NCI-H1694 treated with DMSO at 0.1 percent for 48 hours (cell line): ENCODE results near the gene LRP1B.

Experiments used
- DNase-seq: peaks from one replicate; lab custom pipeline; 2025; lab: John Stamatoyannopoulos, UW

The LRP1B gene

DNA sequence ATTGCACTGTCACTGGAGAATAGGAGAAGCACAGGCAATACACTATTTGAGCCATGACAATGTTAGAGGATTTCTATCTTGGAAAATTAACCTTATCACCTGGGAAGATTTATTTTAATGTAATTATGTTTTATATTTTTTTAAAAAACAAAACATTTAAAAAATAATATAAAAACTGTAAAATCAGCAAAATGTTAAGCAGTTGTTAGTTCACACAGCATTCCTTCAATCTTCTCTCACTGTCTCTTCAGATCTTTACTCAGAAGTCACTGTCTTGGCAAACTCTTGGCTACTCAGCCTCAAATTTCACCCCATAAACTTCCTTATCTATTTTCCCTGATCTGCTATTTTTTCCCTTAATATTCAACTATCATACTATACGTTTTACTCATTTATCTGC, 1322.6 kb downstream of the LRP1B start:
- DNase-seq, result no peak

DNA sequence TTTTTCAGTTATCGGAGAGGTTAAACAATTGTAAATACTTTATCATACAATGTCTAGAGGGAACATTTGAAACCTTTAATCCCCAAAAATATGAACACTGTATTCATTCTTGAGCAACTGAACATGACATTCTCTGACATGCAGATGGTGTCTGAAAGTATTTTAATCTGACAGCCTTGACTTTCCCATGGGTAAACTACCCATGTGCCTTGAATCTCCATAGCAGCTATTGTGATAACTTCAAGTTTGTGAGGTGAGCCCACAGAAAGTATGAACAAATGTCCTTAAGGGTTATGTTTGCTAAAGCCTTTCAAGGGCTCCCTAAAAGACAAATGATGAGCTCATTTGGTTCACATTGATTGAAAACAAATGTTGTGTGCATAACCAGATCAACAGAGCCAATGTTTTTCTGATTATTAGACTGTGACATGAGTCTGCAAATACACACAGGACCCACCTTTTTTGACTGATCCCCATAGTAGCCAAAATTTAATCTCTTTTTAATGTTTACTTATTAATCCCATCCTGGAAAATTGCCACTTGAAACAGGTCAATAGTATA, 1326.0 kb downstream of the LRP1B start:
- DNase-seq, result no peak

DNA sequence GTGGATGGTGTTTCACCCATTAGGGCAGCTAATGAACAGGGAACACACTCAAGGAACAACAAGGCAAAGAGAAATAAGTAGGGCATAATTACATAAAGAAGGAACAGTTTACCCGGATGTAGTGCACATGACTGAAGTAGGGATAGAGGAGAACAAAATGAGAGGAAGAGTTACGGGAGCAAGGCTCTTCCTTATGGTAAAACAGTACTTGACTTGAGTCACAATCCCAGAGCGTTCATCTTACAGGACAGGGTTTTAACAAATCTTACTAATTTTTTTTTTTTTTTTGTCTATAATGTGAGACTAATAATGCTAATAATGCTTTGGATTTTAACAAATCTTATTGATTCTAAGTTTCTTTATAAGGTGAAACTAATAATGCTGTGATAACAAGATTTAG, 1329.5 kb downstream of the LRP1B start:
- DNase-seq, result no peak

DNA sequence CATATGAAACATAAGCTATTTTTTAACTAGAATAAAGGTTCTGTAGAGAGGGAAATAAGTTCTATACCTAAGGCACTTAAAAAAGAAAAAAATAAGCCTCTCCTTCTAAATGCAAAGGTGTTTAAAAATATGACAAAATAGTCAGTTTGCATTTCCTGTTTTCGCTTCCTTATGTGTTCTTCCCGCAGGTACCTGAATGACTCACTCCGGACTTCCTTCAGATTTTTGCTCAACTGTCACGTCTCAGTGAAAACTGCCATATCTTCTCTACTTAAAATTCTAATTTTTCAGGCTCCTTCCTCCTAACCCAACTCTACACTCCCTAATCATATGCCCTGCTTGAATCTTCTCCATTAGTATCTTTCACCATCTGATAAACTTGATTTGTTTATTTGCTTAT, 1333.1 kb downstream of the LRP1B start:
- DNase-seq, result no peak

DNA sequence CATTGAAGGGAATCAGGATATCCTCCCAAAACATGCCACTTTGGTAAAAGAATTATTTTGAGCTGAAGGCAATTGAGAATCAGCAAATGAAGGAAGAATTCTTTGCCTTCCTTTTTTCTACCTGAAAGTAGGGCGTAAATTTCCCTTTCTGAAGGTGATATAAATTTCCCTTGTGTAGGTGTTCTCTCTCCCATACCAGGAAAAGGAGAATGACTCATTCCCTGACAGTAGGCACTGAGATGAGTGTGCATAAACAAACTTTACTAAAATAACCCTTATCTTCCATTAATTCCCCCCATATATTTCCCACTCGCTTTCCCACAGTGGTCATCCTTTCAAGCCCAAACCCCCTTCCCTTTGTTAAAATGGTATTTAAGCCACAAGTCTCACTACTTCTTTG, 1339.0 kb downstream of the LRP1B start:
- DNase-seq, result no peak

DNA sequence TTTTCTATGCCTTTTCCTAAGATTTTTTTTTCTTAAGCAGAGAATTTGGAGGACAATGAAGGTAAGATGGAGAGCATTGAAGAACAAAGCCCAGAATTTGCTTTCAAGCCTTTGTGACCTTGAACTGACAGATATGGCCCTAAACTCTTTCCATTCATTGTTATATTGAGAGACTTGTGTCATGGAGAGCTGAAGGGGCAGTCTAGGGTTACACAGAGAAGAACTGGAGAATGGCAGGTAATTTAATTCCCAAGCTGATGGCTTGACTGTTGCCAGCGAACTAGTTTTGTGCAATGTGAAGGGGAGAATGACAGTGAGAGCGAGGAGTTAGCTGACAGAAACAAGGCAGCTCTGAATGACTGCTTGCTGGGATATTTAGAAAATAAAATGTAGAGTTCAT, 1344.2 kb downstream of the LRP1B start:
- no peak for DNase-seq

DNA sequence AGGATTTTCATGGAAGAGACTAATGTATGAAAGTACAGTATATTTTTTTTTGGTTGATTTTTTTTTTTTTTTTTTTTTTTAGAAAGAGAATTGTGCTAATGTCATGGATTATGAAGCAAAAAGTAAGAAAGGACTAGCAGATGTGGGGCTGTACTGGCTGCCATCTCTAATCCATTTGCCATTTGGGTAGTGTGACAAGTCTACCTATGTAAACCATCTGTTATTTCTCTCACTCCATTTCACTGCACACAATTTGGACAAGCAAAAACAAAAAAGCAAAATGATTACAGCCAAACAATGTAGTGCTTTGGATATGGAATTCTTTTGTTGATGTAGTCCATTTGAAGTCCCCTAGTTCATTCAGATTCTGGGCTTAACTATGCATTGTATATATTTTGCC, 1355.4 kb downstream of the LRP1B start:
- peak; percentile 87 for DNase-seq

DNA sequence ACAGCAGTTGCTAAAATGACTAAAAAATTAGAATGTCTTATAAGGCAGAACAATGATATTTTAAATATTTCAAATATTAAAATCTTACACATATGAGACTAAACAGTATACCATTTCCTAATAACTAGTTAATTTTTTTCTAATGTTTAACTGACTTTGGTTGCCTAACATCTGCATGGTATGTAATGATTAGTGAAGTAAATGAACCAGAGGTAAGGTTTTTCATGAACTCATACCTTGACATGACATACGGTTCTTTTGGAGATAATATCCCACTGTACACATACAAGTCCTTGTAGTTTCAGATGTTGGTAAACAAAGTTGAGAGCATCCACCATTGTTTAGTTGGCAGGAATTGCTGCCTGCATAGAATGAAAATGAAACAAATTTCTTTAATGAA, 1360.2 kb downstream of the LRP1B start:
- no peak for DNase-seq

DNA sequence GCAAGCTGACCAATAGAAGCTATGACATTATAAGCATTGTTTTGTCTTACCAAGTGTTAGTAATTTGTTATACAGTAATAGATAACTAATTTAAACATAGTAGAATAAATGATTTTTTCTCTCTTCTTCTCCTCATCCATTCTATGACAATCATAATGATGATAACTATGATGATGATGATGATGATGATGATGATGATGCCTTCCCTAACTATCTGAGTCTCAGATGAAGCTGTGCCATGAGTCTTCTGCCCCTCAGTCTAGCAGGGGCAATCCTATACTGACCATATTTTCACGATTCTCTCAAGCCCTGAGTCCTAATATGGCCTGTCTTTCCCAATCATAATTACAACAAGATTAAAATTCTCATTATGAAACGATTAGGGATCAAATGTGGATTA, 1369.0 kb downstream of the LRP1B start:
- no peak for DNase-seq

DNA sequence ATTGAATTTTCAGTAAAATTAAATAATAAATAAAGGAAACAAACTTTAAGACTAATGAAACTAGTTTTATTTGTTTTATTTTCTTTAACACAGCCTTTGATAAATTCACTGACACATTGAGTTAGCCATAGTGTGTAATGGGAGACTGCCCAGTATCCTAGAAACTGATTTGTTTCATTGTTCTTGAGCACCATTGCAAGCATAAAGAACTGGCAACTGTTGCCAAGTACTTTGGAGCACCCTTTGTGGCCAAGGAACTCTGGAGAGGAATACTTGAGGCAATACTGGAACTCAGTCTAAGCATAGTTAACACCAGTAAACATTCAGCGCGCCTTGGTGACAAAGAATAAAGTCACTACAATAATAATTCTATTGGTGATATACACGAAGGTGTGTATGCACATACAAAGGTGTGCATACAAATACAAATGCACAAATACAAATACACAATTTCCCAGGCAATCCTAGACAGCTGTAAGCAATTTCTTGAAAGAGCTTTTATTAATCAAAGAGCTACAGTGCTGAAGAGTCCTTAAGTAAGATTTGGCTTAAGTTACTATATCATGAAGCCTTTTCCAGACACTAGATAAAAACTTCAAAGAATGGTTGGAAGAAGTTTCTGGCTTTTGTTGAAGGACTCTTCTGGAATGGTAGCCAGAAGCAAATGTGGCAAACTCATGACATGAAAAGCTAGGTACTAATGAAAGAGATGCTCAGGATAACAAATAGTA, 1371.2 kb downstream of the LRP1B start:
- DNase-seq, result no peak

DNA sequence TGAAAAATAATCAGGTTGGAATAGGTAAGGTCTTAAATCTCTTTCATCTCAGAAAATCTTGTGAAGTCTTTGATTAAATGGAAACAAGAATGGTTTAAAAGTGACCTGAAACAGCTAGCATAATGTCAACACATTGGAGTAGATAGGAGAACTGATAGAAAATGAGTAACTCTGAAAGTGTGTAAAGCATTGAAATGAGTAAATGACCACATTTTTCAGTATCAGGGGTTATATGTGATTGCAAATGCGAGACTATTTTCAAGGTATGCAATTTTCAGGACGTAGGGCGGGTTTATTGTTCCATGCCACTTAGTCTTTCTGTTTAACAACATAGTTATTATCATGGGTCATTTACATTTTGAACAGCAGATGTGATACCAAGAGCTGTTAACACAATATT, 1383.2 kb downstream of the LRP1B start:
- DNase-seq, result no peak

DNA sequence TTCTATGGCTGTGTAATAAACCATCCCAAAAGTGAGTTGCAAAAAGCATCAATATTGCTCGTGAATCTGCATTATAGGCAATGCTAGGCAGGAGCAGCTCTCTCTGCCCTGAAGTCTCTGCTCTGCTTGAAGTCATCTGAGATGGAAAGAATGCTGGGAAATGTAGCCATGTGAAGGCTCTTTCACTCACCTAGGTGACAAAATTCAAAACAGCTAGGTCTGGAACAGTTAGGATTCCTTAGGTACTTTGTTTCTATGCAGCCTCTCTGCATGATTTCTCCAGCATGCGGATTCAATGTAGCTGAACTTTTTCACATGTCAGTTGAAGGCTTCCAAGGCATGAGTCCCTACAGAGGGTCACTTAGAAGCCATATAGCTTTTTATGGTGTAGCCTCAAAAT, 1383.7 kb downstream of the LRP1B start:
- DNase-seq, result no peak

DNA sequence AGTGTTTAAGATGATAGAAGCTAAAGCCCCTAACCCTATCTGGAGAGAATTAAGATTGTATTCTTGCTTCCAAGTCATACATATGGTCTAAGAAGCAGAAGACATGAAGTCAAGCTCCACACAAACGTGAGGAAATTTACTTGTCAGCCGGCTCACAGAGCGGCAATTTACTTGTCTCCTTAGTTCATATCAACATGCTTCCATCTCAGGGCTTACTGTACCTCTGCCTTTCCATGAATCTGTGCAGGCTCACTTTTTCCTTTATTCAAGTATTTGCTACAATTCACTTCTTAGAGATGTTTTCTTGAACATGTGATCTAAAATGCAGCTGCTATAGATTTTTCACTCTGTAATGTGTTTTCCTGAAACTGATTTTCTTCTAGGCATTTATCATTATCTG, 1386.4 kb downstream of the LRP1B start:
- DNase-seq, result no peak

DNA sequence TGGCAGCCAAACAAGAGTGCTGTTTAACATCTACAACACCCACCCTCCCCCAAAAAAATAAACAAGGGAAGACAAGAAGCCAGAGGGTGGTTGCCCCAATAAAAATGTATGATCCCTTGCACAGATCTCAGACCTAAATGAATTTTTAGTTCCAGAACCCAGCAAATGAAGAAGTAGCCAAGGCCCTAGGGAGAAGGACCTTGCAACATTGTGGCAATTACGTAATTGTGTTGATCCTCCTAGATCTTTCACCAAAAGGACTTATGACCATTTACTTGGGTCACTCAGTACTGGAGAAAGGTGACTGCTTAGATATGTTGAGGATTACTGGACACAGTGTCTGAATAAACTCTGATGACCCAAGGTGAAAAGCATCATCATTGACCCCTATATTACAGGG, 1393.8 kb downstream of the LRP1B start:
- DNase-seq, result no peak

DNA sequence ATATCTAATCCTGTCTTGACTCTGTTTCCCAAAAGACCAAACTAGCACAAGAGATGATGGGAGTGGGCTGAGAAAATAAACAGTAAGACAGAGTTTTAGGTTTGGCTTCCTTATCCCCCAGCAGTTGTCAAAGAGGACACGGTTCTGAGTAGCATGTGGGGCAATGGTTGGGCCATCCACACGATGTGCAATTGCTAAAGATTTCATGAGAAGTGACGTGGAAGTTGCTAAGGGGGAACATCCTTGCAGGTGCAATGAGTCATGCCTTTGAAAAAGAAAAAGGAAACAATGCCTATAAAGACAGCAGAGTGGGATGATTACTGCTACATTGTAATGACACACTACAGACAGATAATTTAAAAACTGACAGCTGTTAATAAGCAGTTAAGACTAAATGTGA, 1395.8 kb downstream of the LRP1B start:
- peak; percentile 18 for DNase-seq

DNA sequence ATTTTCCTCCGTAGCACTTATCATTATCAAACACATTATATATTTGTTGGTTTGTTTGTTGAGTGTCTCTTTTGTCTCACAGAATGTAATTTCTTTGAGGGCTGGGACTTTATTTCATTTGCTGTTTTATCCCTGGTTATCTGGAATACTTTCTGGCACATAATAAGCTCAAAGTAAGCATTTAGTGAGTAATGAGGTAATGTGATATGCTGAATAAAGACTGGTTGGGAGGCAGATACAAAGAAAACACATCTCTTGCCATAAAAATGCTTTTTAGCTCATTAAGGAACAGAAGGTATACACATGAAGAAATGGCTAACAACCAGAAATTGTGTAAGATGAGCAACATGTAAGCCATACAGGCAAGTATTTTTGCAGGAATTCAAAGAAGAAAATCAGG, 1411.8 kb downstream of the LRP1B start:
- DNase-seq, result no peak

DNA sequence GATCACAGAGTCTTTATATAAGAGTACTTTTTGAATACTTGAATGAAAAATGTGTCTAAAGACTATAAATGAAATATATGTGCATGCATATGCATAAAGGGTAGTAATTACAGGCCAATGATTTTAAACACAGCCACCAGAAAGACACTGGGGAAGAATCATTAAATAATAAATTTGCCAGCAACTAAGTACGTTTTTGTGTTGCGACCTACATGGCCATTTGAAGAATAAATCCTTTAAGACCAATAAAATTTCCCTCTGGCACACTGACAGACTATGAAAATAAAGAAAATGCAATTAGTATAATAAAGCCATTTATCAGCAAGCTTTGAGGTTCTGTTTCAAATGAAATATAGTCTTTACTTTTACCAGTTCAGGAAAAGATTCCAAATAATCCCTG, 1413.3 kb downstream of the LRP1B start:
- no peak for DNase-seq

DNA sequence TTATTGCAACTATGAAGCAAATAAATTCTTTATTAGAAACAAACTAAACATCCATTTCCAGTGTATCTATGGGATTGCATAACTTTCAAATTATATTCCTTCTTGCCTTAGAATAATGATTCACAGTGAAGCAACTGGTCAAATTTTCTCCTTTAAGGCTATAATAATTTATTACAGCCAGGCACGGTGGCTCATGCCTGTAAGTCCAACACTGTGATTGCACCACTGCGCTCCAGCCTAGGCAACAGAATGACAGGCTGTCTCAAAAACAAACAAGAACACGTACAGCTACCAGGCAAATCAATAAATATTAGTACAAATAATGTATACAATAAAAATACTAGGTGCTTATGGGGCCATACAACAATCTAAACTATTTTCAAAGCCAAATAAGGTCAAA, 1416.2 kb downstream of the LRP1B start:
- DNase-seq, result no peak

DNA sequence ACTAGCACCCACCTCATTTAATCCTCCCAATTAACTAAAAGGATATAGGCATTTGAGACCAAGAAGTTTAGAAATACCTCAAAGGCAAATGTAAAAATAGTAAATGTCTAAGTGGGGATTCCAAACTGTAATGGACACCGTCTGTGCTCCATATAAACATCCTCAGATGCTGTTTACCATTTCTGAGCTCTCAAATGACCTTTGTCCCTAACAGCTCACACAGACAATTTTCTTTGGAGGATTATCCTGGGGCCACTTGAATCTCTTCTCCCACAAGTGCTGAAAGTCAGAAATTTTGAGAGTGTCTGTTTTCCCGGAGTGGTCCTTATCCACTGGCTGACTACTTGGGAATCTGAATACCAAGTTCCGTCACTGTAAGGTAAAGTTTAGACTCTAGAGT, 1418.9 kb downstream of the LRP1B start:
- no peak for DNase-seq

DNA sequence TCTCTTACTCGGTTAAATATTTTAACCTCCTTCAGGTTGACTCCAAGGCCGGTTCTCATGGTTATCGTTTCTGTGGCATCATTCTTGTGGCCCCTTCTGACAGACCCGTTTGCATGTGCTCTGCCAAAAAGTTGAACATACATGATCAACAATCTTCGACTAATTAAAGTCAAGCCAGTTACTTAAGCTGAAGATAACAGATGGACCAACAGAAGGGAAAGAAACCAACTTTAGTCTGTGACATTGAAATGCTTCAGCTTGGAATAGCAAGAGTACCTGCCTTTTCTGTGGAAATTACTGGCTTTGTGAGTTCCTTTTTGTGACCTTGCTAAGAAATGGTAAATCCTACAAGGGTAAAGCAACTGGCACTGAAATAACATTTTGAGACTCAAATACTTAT, 1429.1 kb downstream of the LRP1B start:
- no peak for DNase-seq

DNA sequence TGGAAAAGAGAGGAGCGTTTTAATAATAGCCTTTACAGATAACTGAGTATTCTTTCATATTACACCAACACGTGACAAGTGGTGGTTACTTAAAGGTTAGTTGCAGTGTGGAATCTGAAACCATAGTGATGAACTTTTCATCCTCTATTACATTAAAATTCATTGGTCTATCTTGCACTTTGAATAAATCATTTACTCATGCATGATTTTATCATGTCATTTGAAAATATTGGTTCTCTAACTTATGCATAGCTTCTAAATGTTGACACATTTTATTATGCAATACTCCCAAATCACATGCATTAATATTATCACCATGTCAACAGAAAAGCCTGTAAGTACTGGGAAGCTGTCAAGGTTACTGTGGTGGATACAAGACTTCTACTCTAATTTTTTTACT, 1432.2 kb downstream of the LRP1B start:
- no peak for DNase-seq

DNA sequence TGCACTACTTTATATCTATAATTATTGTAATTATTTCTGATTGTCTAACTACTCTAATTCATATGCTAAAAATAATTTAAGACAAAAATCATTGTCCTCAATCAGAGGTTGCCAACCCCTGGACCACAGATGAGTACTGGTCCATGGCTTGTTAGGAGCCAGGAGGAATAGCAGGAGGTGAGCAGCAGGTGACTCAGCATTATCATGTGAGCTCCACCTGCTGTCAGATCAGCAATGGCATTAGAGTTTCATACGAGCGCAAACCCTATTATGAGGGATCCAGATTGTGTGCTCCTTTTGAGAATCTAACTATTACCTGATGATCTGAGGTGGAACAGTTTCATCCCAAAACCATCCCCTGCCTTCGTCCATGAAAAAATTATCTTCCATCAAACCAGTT, 1434.4 kb downstream of the LRP1B start:
- DNase-seq, result no peak

DNA sequence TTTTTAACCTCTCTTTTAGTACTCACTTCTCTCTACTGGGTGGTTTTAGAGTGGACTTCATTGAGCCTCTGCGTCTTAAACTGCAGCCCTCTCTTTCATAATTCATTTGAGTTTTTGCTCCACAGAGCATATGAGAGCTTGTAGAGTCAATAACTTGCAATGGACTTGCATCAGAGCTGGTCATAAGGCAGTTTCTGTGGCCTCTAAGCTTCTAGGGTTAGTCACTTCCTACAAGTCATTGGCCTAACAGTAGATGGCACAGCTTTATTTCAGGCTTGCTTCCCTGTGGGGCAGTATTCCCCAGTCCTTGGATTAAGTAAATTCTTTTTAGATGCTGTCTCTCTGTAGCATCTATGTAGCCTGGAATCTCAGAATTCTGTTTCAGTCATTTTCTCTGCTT, 1435.7 kb downstream of the LRP1B start:
- DNase-seq, result no peak

DNA sequence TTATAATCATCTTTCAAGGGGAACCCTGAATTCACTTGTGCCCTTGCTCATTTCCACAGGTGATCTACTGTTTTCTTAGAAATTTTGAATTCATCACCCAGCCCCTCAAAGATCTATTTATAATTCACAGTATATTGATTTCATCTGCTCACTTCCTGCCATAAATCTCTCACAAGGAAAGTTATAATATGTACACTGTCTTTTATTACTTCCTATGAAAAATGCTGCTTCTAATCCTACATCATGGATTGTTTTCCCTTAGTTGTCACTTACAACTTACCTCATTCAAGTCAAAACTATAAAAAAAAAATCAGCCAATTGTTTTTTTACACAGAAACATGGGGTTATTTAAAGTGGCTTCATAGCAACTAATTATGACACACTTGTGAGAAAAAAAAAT, 1443.0 kb downstream of the LRP1B start:
- DNase-seq, result no peak
